Left ventricle myocardium inferior (tissue), 1 donor: ENCODE results near the gene PDZRN3. TPM values are rescaled to one million over a fixed set of nuclear protein-coding genes. Genes with fewer than 3 reads are reported as not detected.

Source experiments
- DNase-seq: peaks from one replicate; pipeline ENCODE4 v3.0.0-alpha.2; 2020
- H3K27ac ChIP-seq: fragments of 200-600 bp; replicated peaks from 2 replicates; pipeline ENCODE4 v1.8.0; 2021
- H3K27me3 ChIP-seq: fragments of 200-600 bp; 2 replicates; pipeline ENCODE4 v1.8.0; 2021; ENCODE audit warnings: low read depth
- H3K36me3 ChIP-seq: fragments of 200-600 bp; 2 replicates; pipeline ENCODE4 v1.8.0; 2021
- H3K4me1 ChIP-seq: fragments of 200-600 bp; 2 replicates; pipeline ENCODE4 v1.8.0; 2021
- H3K4me3 ChIP-seq: fragments of 200-600 bp; 2 replicates; pipeline ENCODE4 v1.8.0; 2021; ENCODE audit warnings: mild to moderate bottlenecking, moderate library complexity
- H3K9me3 ChIP-seq: fragments of 200-600 bp; replicated peaks from 2 replicates; pipeline ENCODE4 v1.8.0; 2021
- intact Hi-C: fragments of 100-400 bp; cut with micrococcal nuclease; formaldehyde crosslinking; loops from one replicate; pipeline ENCODE4 v1.11.0; 2022
- total RNA-seq: library from RNA; stranded (reverse); fragmentation: NEBNext Ultra II Directional; extraction: Animal tissue kit (Norgen Biotek cat#: 25700); gene quantifications from one replicate; pipeline ENCODE4 v1.2.1, GENCODE V29; 2021
- TF ChIP-seq, protein P1 (sequence below): fragments of 200-600 bp; IDR thresholded peaks from 2 replicates; pipeline ENCODE4 v1.8.0; 2021; ENCODE audit warnings: antibody characterized with exemption, mild to moderate bottlenecking, borderline replicate concordance
- donor health status: DM: no; HTN: yes; CAD: no; lungs with severe emphysema.

The PDZRN3 gene
- total RNA-seq, 1 donor from 2014 or later: 114 TPM

DNA sequence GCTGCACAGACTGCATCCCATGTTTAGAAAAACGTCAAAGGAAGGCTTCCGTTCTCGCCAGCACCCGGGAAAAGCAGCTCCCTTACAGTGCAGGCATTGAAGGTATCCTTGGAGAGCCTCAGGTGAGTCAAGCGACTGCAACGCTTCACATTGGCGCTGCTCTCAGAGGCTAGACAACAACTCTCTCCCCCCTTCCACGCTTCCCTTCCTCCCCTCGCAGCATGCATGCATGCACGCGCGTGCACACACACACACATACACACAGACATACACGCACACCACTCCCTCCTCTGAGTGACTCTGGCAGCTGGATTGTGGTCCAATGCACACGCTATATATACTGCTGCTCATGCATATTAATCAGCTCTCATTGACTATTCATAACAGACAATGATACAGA is 191.1 kb downstream of the PDZRN3 start:
- peak overlapping the region; percentile 7 for H3K27ac ChIP-seq
- H3K4me1 ChIP-seq: peaks cover 70% of the 10 kb centered on the region
- H3K9me3 ChIP-seq: no peaks in the 10 kb centered on the region
- intact Hi-C loops: loop anchor here (5.0 kb wide), 1 partner anchor 331 kb away; no protein-coding TSS in a partner anchor
- H3K4me3 ChIP-seq: no peak overlapping the region
- TF ChIP-seq, protein P1, sequence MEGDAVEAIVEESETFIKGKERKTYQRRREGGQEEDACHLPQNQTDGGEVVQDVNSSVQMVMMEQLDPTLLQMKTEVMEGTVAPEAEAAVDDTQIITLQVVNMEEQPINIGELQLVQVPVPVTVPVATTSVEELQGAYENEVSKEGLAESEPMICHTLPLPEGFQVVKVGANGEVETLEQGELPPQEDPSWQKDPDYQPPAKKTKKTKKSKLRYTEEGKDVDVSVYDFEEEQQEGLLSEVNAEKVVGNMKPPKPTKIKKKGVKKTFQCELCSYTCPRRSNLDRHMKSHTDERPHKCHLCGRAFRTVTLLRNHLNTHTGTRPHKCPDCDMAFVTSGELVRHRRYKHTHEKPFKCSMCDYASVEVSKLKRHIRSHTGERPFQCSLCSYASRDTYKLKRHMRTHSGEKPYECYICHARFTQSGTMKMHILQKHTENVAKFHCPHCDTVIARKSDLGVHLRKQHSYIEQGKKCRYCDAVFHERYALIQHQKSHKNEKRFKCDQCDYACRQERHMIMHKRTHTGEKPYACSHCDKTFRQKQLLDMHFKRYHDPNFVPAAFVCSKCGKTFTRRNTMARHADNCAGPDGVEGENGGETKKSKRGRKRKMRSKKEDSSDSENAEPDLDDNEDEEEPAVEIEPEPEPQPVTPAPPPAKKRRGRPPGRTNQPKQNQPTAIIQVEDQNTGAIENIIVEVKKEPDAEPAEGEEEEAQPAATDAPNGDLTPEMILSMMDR: no peak
- no peaks in the 10 kb centered on the region for H3K36me3 ChIP-seq
- H3K27me3 ChIP-seq: no peaks in the 10 kb centered on the region
- DNase-seq: no peak

DNA sequence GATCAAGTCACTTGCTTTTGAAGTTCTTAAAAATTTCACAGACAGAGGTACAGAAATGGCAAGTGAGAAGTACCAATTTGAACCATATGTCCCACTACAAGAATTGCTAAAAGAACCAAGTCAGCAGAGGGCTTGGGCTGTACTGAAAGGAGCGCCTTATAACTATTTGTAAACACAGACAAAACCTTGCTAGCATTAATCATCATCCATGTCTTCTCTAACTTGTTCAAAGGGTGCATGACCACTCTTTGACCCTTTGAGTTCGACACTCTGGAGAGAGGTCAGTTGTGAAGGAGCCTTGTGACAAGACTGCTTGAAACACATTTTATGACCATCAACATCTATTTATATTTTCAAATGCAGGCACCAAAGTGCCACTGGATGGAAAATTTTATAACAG is 191.7 kb downstream of the PDZRN3 start:
- no peak for DNase-seq
- Histone ChIP-seq H3K4me1 (peaks cover 69% of the 10 kb centered on the region), H3K27me3 (no peaks in the 10 kb centered on the region), H3K27ac (peak overlapping the region; percentile 7), H3K4me3 (no peak overlapping the region), H3K36me3 (no peaks in the 10 kb centered on the region), H3K9me3 (no peaks in the 10 kb centered on the region)
- intact Hi-C loops: loop anchor here (5.0 kb wide), 1 partner anchor 331 kb away; no protein-coding TSS in a partner anchor
- TF ChIP-seq, protein P1: no peak

DNA sequence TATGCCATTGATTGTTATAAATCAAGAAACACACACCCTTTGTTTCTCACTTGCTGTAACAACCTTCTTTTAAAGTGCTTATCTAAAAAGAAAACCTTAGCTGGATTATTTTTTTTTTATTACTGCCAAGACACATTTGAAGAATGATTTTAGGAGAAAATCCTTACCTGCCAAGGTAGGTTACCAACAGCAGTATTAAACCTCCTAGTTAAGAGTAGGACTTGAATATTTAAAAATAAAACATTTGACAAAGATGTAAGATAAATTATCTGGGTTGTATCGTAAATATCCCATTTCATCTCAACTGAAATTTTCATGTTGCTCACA is 192.1 kb downstream of the PDZRN3 start:
- Histone ChIP-seq H3K27me3 (no peaks in the 10 kb centered on the region), H3K9me3 (no peaks in the 10 kb centered on the region), H3K4me1 (peaks cover 69% of the 10 kb centered on the region), H3K27ac (peak overlapping the region; percentile 7), H3K36me3 (no peaks in the 10 kb centered on the region), H3K4me3 (no peak overlapping the region)
- no peak for DNase-seq
- intact Hi-C loops: loop anchor here (5.0 kb wide), 1 partner anchor 330 kb away; no protein-coding TSS in a partner anchor
- TF ChIP-seq, protein P1: no peak

DNA sequence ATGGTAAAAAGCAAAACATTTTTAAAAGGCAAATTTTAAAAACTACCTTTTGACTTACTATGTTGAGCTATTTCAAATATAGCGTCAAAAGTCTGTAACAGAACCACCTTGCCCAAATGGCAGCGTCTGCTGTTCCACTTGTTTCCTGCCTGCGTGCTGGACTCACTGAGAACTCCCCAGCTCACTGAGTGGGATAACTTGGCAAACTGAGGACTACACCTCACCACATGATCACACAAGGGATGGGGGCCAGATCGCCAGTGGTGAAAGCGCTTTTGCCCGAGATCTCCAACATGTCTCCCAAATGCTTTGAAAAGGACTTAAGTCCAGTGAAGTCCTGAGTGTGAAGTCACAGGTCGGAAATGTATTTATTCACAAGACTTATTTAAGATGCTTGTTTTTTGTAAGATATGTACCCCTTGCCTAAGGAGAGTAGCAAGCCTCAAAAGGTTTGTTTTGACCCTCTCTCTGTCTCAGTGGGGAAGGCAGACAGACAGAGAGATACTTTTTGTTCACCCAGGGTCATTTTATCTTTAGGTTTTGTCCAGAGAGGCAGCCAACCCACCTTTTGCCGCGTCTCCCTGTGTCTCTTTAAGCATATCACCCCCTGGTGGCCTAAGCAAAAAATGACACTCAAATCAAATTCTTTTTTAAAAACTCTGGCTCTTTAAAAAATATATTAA is 192.6 kb downstream of the PDZRN3 start:
- DNase-seq: no peak
- no peak overlapping the region for H3K27ac ChIP-seq
- H3K36me3 ChIP-seq: no peaks in the 10 kb centered on the region
- intact Hi-C loops: loop anchor here (5.0 kb wide), 1 partner anchor 330 kb away; no protein-coding TSS in a partner anchor
- no peaks in the 10 kb centered on the region for H3K27me3 ChIP-seq
- H3K4me1 ChIP-seq: peaks cover 71% of the 10 kb centered on the region
- peak overlapping the region; percentile 5 for H3K4me3 ChIP-seq
- TF ChIP-seq, protein P1: peak; percentile 69
- no peaks in the 10 kb centered on the region for H3K9me3 ChIP-seq

DNA sequence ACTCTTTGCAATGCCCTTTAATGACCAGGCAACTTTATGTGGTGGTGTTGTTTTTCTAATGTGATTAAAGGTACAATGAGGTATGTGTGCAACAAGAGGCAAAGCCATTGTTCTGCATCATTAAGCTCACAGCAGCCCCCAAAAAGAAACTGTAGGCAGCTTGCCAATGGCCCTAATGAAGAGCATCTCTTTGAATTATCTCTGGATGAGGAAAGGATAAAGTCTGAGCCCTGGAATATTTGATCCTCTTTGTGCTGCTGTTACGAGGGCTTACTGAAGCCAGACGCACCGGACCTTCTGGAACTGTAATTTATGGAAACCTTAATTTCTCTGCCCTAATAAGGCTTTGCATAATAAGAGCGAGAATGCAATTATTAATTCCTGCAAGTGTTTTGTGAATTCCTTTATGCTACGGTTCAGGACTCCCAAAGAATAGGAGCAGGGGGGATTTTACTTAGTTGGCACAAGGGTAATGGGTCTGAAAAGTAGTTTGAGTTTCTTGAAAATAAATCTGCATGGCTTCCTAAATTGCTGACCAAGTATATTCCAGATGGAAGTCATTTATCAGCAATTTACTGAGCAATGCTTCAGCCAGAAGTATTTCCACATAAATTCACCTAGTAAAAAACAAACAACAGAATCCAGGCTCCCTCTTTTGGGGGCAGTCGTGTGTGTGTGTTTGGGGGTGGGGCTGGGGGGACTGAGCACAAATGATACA is 193.4 kb downstream of the PDZRN3 start:
- H3K9me3 ChIP-seq: no peaks in the 10 kb centered on the region
- peaks cover 79% of the 10 kb centered on the region for H3K4me1 ChIP-seq
- H3K27me3 ChIP-seq: no peaks in the 10 kb centered on the region
- TF ChIP-seq, protein P1: no peak
- no peaks in the 10 kb centered on the region for H3K36me3 ChIP-seq
- intact Hi-C loops: loop anchor here (5.0 kb wide), 1 partner anchor 329 kb away; no protein-coding TSS in a partner anchor
- H3K27ac ChIP-seq: no peak overlapping the region
- H3K4me3 ChIP-seq: no peak overlapping the region
- DNase-seq: no peak
